Activated CD8-positive, alpha-beta T cell treated with anti-CD3 and anti-CD28 coated beads for 36 hours (primary cell): ENCODE measurements around the gene KIAA1328. TPM values are rescaled to one million over a fixed set of nuclear protein-coding genes. Genes with fewer than 3 reads are reported as not detected.
"Not testable (repeated sequence)": the region's sequence is repeated elsewhere in the genome, so short reads cannot be mapped to it uniquely, and the experiment has no call there.

Source experiments
- ATAC-seq: fragments of 200-7000 bp; cut with Tn5 transposase; one replicate; pipeline ENCODE4 v1.10.0; 2021; ENCODE audit warnings: mild to moderate bottlenecking, moderate library complexity
- CTCF ChIA-PET: fragments of 350-600 bp; sonication (Branson Sonifier 250); formaldehyde crosslinking; loops from one replicate; lab custom pipeline; 2021; ENCODE audit warnings: antibody characterized with exemption; lab: Charles Lee
- POLR2A ChIA-PET: fragments of 350-600 bp; sonication (Branson Sonifier 250); formaldehyde crosslinking; loops from one replicate; lab custom pipeline; 2021; ENCODE audit warnings: antibody characterized with exemption; lab: Charles Lee
- DNase-seq: peaks from one replicate; pipeline ENCODE4 v3.0.0-alpha.2; 2020
- H3K27ac Mint-ChIP-seq: one replicate; pipeline ENCODE4 v1.8.0; 2021; ENCODE audit warnings: mild to moderate bottlenecking, mixed read lengths
- H3K27me3 Mint-ChIP-seq: one replicate; pipeline ENCODE4 v1.8.0; 2021; ENCODE audit warnings: mixed read lengths
- H3K36me3 Mint-ChIP-seq: one replicate; pipeline ENCODE4 v1.8.0; 2021; ENCODE audit warnings: low read depth, mixed read lengths
- H3K4me1 Mint-ChIP-seq: one replicate; pipeline ENCODE4 v1.8.0; 2021; ENCODE audit warnings: low read depth, mixed read lengths
- H3K4me3 Mint-ChIP-seq: one replicate; pipeline ENCODE4 v1.8.0; 2021; ENCODE audit warnings: mild to moderate bottlenecking, moderate library complexity, mixed read lengths
- H3K9me3 Mint-ChIP-seq: one replicate; pipeline ENCODE4 v1.8.0; 2021; ENCODE audit warnings: mixed read lengths
- intact Hi-C: fragments of 100-400 bp; cut with micrococcal nuclease; formaldehyde crosslinking; loops from one replicate; pipeline ENCODE4 v1.10.0; 2022
- total RNA-seq, 2 experiments: library from RNA; stranded (reverse); gene quantifications; one replicate each; pipeline ENCODE4 v1.2.3, GENCODE V29; 2021
- TF ChIP-seq, protein P1 (sequence below): fragments of 200-600 bp; IDR thresholded peaks from one replicate; pipeline ENCODE4 v1.8.0; 2022; ENCODE audit warnings: antibody characterized with exemption, mild to moderate bottlenecking

The KIAA1328 gene
- total RNA-seq, 2 experiments from 2014 or later, result 5.9 to 6.1 TPM

DNA sequence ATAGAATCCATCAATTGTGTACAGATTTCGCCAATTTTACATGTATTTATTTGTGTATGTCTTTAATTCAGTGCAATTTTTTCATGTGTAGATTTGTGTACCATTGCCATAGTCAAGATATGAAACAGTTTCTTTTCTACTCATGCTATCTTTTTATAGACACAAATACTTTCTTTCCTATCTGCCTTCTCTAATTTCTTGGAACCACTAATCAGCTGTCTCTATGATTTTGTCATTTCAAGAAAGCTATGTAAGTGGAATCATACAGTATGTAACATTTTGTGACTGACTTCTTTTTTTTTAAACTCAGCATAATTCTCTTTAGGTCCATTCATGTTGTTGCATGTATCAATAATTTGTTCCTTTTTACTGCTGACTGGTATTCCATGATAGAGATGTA is 33.3 kb downstream of the KIAA1328 start:
- intact Hi-C loops, result no loop called here
- ATAC-seq (peak; percentile 47), DNase-seq (no peak)
- TF ChIP-seq, protein P1, sequence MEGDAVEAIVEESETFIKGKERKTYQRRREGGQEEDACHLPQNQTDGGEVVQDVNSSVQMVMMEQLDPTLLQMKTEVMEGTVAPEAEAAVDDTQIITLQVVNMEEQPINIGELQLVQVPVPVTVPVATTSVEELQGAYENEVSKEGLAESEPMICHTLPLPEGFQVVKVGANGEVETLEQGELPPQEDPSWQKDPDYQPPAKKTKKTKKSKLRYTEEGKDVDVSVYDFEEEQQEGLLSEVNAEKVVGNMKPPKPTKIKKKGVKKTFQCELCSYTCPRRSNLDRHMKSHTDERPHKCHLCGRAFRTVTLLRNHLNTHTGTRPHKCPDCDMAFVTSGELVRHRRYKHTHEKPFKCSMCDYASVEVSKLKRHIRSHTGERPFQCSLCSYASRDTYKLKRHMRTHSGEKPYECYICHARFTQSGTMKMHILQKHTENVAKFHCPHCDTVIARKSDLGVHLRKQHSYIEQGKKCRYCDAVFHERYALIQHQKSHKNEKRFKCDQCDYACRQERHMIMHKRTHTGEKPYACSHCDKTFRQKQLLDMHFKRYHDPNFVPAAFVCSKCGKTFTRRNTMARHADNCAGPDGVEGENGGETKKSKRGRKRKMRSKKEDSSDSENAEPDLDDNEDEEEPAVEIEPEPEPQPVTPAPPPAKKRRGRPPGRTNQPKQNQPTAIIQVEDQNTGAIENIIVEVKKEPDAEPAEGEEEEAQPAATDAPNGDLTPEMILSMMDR, result no peak
- ChIA-PET CTCF (interaction anchor here (1.1 kb wide), 1 partner anchor 8 kb away, joined by 3 read pairs; no protein-coding TSS in a partner anchor), POLR2A (no interaction called here)
- no peak overlapping the region for H3K4me3 Mint-ChIP-seq
- H3K27me3 Mint-ChIP-seq, result no peaks in the 10 kb centered on the region
- H3K4me1 Mint-ChIP-seq, result peaks cover 6% of the 10 kb centered on the region
- H3K36me3 Mint-ChIP-seq, result peaks cover 16% of the 10 kb centered on the region
- no peak overlapping the region for H3K27ac Mint-ChIP-seq
- H3K9me3 Mint-ChIP-seq, result no peaks in the 10 kb centered on the region

DNA sequence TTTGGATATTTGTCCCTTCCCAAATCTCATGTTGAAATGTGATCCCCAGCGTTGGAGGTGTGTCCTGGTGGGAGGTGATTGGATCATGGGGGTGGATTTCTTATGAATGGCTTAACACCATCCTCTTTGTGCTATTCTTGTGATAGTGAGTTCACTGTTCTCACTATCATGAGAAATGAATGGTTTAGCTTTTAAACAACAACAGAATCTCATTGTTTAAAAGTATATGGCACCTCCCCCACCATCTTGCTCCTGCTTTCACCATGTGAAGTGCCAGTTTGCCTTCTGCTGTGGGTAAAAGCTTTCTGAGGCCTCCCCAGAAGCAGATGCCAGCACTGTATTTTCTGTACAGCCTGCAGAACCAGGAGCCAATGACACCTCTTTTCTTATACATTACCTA is 38.1 kb downstream of the KIAA1328 start:
- H3K4me3 Mint-ChIP-seq, result no peak overlapping the region
- ATAC-seq, result no peak
- no peak for DNase-seq
- intact Hi-C loops, result no loop called here
- H3K4me1 Mint-ChIP-seq, result peaks cover 6% of the 10 kb centered on the region
- H3K9me3 Mint-ChIP-seq, result no peaks in the 10 kb centered on the region
- POLR2A ChIA-PET, result interaction anchor here (0.7 kb wide), 1 partner anchor 79 kb away, joined by 4 read pairs; no protein-coding TSS in a partner anchor
- CTCF ChIA-PET, result no interaction called here
- no peaks in the 10 kb centered on the region for H3K27me3 Mint-ChIP-seq
- H3K27ac Mint-ChIP-seq, result no peak overlapping the region
- peaks cover 18% of the 10 kb centered on the region for H3K36me3 Mint-ChIP-seq
- TF ChIP-seq, protein P1, result no peak

DNA sequence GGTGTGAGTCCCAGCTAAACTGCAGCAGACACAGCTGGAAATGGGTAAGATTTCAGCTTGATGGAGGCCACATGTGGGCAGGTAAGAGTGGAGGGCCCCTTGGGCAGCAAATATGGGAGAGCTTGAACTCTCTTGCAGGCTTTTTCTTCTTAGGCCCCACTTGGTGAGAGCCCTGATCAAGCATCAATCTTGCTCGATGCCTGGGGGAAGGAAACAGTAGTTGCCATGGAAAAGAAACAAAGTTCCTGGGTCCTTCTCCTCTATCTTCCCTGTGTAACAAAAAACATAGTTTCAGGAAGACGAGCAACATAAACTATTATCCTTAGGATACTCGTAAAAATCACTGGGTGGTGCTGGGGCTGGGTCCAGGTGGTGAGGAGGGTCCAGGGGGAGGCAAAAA is 42.9 kb downstream of the KIAA1328 start:
- TF ChIP-seq, protein P1, result no peak
- Mint-ChIP-seq H3K27ac (no peak overlapping the region), H3K9me3 (peaks cover 8% of the 10 kb centered on the region), H3K36me3 (peaks cover 32% of the 10 kb centered on the region), H3K4me3 (no peak overlapping the region), H3K4me1 (peaks cover 7% of the 10 kb centered on the region), H3K27me3 (no peaks in the 10 kb centered on the region)
- intact Hi-C loops, result no loop called here
- ChIA-PET POLR2A (interaction anchor here (0.6 kb wide), 1 partner anchor 14 kb away, joined by 3 read pairs; no protein-coding TSS in a partner anchor), CTCF (no interaction called here)
- ATAC-seq (no peak), DNase-seq (no peak)

DNA sequence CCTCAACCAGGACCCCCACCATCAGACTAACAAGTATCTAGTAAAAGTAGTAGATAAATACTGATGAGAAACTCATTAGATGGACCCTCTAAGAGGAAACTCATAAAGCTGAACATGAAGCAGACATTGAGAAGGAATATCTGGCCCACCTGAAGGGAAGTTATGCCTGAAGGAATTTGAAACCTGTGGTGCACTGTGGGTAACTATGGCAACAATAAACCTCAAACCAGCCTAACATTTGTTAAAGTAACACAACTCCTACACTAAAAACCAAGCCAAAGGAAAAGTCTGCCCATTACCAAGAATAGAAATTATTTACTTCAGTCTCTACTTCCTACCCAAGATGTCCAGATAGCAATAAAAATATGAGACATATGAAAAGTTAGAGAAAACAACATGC is 43.4 kb downstream of the KIAA1328 start:
- ATAC-seq, result no peak
- Mint-ChIP-seq H3K4me3 (no peak overlapping the region), H3K4me1 (peaks cover 7% of the 10 kb centered on the region), H3K9me3 (peaks cover 8% of the 10 kb centered on the region), H3K27me3 (no peaks in the 10 kb centered on the region), H3K36me3 (peaks cover 35% of the 10 kb centered on the region), H3K27ac (no peak overlapping the region)
- no peak for DNase-seq
- CTCF ChIA-PET, result no interaction called here
- POLR2A ChIA-PET, result no interaction called here
- TF ChIP-seq, protein P1, result no peak
- intact Hi-C loops, result no loop called here

DNA sequence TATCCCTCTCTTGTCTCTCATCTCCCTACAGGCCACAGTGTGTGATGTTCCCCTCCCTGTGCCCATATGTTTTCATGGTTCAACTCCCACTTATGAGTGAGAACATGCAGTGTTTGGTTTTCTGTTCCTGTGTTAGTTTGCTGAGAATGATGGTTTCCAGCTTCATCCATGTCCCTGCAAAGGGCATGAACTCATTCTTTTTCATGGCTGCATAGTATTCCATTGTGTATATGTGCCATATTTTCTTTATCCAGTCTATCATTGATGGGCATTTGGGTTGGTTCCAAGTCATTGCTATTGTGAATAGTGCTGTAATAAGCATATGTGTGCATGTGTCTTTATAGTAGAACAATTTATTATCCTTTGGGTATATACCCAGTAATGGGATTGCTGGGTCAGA is 44.9 kb downstream of the KIAA1328 start:
- H3K4me1 Mint-ChIP-seq, H3K27ac Mint-ChIP-seq, CTCF ChIA-PET, H3K4me3 Mint-ChIP-seq, intact Hi-C loops, DNase-seq, H3K27me3 Mint-ChIP-seq, POLR2A ChIA-PET, ATAC-seq, H3K9me3 Mint-ChIP-seq: not testable (repeated sequence)
- peaks cover 44% of the 10 kb centered on the region for H3K36me3 Mint-ChIP-seq

DNA sequence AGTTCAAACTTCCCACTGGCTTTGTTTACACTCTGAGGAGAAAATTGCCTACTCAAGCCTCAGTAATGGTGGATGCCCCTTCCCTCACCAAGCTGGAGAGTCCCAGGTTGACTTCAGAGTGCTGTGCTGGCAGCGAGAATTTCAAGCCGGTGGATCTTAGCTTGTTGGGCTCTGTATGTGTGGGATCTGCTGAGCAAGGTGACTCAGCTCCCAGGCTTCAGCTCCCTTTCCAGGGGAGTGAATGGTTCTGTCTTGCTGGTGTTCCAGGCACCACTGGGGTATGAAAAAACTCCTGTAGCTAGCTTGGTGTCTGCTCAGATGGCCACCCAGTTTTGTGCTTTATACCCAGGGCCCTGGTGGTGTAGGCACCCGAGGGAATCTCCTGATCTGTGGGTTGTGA is 50.9 kb downstream of the KIAA1328 start:
- POLR2A ChIA-PET, intact Hi-C loops, DNase-seq, CTCF ChIA-PET, H3K4me1 Mint-ChIP-seq, H3K9me3 Mint-ChIP-seq, H3K27ac Mint-ChIP-seq, ATAC-seq, H3K27me3 Mint-ChIP-seq, H3K4me3 Mint-ChIP-seq: not testable (repeated sequence)
- peaks cover 38% of the 10 kb centered on the region for H3K36me3 Mint-ChIP-seq
